ENCODE measurements around the gene C18orf63.
"Not testable (repeated sequence)": the region's sequence is repeated elsewhere in the genome, so short reads cannot be mapped to it uniquely, and the experiment has no call there.

The C18orf63 gene

DNA sequence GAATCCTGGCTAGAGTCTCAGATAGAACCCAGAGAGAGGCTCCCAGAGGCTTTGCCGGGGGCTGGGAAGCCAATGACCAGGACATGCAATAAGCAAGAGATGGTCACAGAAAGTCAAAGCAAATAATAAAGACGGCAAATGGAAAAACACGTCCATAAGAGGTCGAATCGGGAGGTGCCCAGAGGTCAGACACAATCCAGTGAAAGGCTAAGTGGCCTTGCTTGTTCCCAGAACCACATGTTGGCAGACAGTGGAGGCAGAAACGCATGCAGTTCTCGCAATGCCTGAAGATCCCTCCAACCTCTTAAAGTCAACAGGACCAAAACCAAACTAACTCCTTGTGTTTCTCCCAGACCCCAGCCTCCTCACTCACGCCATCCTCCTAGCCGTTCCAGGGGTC, 26.9 kb upstream of the C18orf63 start:
- Histone ChIP-seq H3K9me3 (ENCODE audit: control insufficient read depth, insufficient read depth, low read length) (no peaks in the 10 kb centered on the region), H3K27me3 (ENCODE audit: control insufficient read depth, insufficient read depth, low read length) (peaks cover 3% of the 10 kb centered on the region), H3K4me1 (ENCODE audit: control insufficient read depth, insufficient read depth, low read length) (peaks cover 4% of the 10 kb centered on the region), H3K36me3 (ENCODE audit: control insufficient read depth, insufficient read depth, low read length) (no peaks in the 10 kb centered on the region), H3K9ac (ENCODE audit: low read depth, low read length) (no peak overlapping the region), H3K4me3 (ENCODE audit: low read depth, low read length) (no peak overlapping the region)

DNA sequence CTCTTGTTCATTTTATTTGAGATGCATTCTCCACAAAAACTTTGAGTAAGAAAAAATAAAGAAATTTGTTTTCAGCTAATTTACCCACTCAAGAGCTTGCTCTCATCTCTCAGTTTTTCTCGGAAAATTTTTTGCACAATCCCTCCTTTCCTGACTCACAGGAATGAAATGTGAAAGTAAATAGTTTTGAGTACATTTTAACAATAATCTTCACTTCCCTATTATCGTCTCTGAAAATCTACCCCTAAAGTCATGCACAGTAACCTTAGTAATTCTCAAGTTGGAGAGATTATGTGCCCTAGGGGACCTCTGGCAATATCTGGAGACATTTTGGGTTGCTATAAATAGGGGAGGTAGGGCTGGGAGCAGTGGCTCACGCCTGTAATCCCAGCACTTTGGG, 26.5 kb upstream of the C18orf63 start:
- H3K36me3 ChIP-seq (ENCODE audit: control insufficient read depth, insufficient read depth, low read length): no peaks in the 10 kb centered on the region
- peaks cover 4% of the 10 kb centered on the region for H3K4me1 ChIP-seq (ENCODE audit: control insufficient read depth, insufficient read depth, low read length)
- no peaks in the 10 kb centered on the region for H3K9me3 ChIP-seq (ENCODE audit: control insufficient read depth, insufficient read depth, low read length)
- no peak overlapping the region for H3K9ac ChIP-seq (ENCODE audit: low read depth, low read length)
- no peak overlapping the region for H3K4me3 ChIP-seq (ENCODE audit: low read depth, low read length)
- peaks cover 3% of the 10 kb centered on the region for H3K27me3 ChIP-seq (ENCODE audit: control insufficient read depth, insufficient read depth, low read length)

DNA sequence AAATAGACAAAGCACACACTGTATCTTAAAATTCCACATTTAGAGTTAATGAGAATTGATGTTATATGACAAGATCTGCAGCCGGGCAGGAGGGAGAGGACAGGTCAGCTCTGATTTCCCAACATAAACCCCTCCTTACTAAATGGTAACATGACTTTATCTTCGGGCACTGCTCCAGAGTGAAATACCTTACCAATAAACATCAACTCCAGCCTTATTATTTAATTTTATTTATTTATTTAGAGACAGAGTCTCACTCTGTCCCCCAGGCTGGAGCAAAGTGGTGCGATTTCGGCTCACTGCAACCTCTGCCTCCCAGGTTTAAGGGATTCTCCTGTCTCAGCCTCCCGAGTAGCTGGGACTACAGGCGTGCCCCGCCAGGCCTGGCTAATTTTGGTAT, 25.6 kb upstream of the C18orf63 start:
- Histone ChIP-seq H3K4me3 (ENCODE audit: low read depth, low read length) (no peak overlapping the region), H3K27me3 (ENCODE audit: control insufficient read depth, insufficient read depth, low read length) (peaks cover 3% of the 10 kb centered on the region), H3K4me1 (ENCODE audit: control insufficient read depth, insufficient read depth, low read length) (no peaks in the 10 kb centered on the region), H3K9ac (ENCODE audit: low read depth, low read length) (no peak overlapping the region), H3K36me3 (ENCODE audit: control insufficient read depth, insufficient read depth, low read length) (no peaks in the 10 kb centered on the region), H3K9me3 (ENCODE audit: control insufficient read depth, insufficient read depth, low read length) (no peaks in the 10 kb centered on the region)

DNA sequence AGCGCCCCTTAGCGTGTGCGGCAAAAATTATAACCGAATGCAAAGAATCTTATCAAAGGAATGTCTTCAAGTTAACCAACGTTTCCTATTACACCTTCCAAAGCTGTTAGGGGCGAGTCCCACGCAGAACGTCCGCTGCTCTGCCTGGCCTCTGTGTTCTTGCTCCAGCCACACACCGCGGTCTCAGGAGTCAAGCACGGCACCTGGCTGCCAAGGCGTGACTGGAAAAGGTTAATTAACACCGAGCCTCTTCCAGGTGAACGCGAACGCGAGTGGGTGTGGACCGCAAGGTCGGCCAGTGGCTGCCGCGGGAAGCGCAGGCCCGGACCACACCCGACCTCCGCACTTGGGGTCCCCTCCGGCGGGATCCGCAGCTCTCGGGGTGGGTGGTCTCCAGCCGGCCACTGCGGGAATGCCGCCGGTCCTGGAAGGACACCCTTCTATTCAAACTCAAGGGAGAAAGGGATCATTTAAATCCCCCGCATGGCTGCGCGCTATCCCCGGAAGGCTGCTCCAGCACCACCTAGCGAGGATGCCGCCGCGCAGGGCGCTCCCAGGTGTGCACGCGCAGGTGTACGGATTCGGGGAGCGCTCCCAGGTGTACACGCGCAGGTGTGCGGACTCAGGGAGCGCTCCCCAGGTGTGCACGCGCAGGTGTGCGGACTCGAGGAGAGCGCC, 24.7 kb upstream of the C18orf63 start:
- H3K9me3 ChIP-seq (ENCODE audit: control insufficient read depth, insufficient read depth, low read length): no peaks in the 10 kb centered on the region
- H3K36me3 ChIP-seq (ENCODE audit: control insufficient read depth, insufficient read depth, low read length): no peaks in the 10 kb centered on the region
- peak overlapping the region; percentile 96 for H3K4me3 ChIP-seq (ENCODE audit: low read depth, low read length)
- H3K27me3 ChIP-seq (ENCODE audit: control insufficient read depth, insufficient read depth, low read length): peaks cover 3% of the 10 kb centered on the region
- H3K9ac ChIP-seq (ENCODE audit: low read depth, low read length): no peak overlapping the region
- no peaks in the 10 kb centered on the region for H3K4me1 ChIP-seq (ENCODE audit: control insufficient read depth, insufficient read depth, low read length)

DNA sequence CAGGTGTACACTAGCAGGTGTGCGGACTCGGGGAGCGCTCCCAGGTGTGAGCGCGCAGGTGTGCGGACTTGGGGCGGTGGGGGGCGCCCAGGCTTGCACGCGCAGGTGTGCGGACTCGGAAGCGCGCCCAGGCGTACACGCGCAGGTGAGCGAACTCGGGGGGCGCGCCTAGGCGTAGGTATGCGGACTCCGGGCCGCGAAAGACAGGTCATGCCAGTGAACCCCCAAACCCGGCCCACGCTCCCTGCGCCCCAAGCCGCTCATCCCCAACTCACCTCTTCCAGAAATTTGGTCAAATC, 24.2 kb upstream of the C18orf63 start:
- H3K9me3 ChIP-seq (ENCODE audit: control insufficient read depth, insufficient read depth, low read length): no peaks in the 10 kb centered on the region
- H3K9ac ChIP-seq (ENCODE audit: low read depth, low read length): peak overlapping the region; percentile 54
- H3K27me3 ChIP-seq (ENCODE audit: control insufficient read depth, insufficient read depth, low read length): peaks cover 3% of the 10 kb centered on the region
- peak overlapping the region; percentile 96 for H3K4me3 ChIP-seq (ENCODE audit: low read depth, low read length)
- no peaks in the 10 kb centered on the region for H3K4me1 ChIP-seq (ENCODE audit: control insufficient read depth, insufficient read depth, low read length)
- H3K36me3 ChIP-seq (ENCODE audit: control insufficient read depth, insufficient read depth, low read length): no peaks in the 10 kb centered on the region

DNA sequence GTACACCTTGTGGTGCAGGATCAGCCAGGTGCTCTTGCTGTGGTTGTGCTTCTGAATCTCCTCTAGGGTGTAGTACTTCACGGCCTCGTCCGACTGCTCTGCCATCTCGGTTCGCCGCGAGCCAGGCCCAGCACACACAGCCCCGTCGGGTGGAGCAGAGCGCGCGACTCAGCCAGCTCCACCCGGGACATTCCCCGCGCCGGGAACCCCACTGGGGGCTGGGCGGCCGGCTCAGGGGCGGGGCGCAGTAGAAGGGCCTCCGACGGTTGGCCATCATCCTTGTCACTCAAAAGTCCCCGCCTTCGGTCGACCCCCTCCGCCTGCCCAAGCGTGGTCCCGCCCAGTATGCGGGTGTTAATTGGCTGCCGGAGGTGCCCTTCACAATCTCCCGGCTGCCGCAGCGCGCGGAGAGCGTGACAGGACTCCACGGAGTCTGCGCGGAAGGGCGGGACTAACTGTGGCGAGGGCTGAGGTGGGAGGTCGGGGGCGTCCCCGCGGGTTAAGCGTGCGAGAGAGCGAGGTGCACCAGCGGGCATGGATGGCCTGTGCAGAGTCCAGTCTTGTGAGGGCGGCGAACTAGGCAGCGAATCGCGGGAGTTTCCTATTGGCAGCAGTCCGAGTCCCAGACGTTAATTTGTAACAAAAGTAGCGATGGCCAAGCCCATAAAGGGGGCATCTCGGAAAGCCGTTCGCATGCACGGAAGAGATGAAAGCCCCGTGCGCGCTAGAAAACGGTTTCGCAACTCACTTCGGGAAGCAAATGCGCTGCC, 23.7 kb upstream of the C18orf63 start, which contains the start of gene CYB5A:
CYB5A (minus strand) TSS at position 193 of the 770 bp plus-strand sequence; CDS start at position 105, 88 bp downstream.
- H3K36me3 ChIP-seq (ENCODE audit: control insufficient read depth, insufficient read depth, low read length): no peaks in the 10 kb centered on the region

DNA sequence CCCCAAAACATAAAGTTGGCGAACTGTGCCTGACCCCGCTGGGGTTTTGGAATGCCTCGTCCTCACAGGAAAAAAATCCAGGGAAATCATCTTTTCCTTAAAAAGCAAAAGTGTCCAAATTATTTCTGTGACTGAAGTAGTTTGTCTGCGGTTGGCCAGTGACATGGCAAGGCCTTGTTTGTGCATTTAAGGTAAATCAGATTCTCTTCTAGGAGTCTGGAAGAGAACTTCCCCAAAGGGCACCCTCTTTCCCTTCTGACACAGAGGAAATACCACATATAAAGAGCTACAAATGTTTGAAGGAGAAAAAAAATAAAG, 23.1 kb upstream of the C18orf63 start:
- no peaks in the 10 kb centered on the region for H3K36me3 ChIP-seq (ENCODE audit: control insufficient read depth, insufficient read depth, low read length)
- peak overlapping the region; percentile 96 for H3K4me3 ChIP-seq (ENCODE audit: low read depth, low read length)
- no peak overlapping the region for H3K9ac ChIP-seq (ENCODE audit: low read depth, low read length)
- no peaks in the 10 kb centered on the region for H3K9me3 ChIP-seq (ENCODE audit: control insufficient read depth, insufficient read depth, low read length)
- peaks cover 3% of the 10 kb centered on the region for H3K27me3 ChIP-seq (ENCODE audit: control insufficient read depth, insufficient read depth, low read length)
- H3K4me1 ChIP-seq (ENCODE audit: control insufficient read depth, insufficient read depth, low read length): no peaks in the 10 kb centered on the region

More for the DNA sequence above, 23.7 kb upstream of the C18orf63 start, which contains the start of gene CYB5A:
- Histone ChIP-seq H3K27me3 (ENCODE audit: control insufficient read depth, insufficient read depth, low read length) (peaks cover 3% of the 10 kb centered on the region), H3K4me3 (ENCODE audit: low read depth, low read length) (peak within 1 kb of the TSS; percentile 96), H3K4me1 (ENCODE audit: control insufficient read depth, insufficient read depth, low read length) (no peaks in the 10 kb centered on the region), H3K9ac (ENCODE audit: low read depth, low read length) (peak within 1 kb of the TSS; percentile 54), H3K9me3 (ENCODE audit: control insufficient read depth, insufficient read depth, low read length) (no peaks in the 10 kb centered on the region)

DNA sequence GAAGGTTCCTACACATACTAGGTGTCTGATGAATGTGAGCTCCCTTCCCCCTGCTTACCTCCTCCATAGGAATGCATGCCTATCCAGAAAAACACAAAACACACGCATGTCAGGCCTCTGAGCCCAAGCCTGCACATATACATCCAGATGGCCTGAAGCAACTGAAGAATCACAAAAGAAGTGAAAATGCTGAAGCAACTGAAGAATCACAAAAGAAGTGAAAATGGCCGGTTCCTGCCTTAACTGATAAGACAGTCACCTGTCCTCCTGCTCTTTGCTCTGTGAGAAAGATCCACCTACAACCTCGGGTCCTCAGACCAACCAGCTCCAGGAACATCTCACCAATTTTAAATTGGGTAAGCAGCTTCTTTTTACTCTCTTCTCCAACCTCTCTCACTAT, 22.7 kb upstream of the C18orf63 start:
- peak overlapping the region; percentile 96 for H3K4me3 ChIP-seq (ENCODE audit: low read depth, low read length)
- H3K27me3 ChIP-seq (ENCODE audit: control insufficient read depth, insufficient read depth, low read length); H3K4me1 ChIP-seq (ENCODE audit: control insufficient read depth, insufficient read depth, low read length); H3K9ac ChIP-seq (ENCODE audit: low read depth, low read length); H3K36me3 ChIP-seq (ENCODE audit: control insufficient read depth, insufficient read depth, low read length); H3K9me3 ChIP-seq (ENCODE audit: control insufficient read depth, insufficient read depth, low read length): not testable (repeated sequence)

DNA sequence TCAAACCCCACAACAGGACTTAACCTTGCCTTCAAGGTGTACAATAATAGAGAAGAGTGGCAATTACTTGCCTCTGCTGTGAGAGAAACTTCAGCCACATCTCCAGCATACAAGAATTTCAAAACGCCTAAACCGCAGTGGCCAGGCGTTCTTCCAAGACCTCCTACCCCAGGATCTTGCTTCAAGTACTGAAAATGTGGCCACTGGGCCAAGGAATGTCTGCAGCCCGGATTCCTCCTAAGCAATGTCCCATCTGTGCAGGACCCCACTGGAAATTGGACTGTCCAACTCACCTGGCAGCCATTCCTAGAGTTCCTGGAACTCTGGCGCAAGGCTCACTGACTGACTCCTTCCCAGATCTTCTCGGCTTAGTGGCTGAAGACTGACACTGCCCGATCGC, 21.1 kb upstream of the C18orf63 start:
- Histone ChIP-seq H3K9ac (ENCODE audit: low read depth, low read length) (no peak overlapping the region), H3K27me3 (ENCODE audit: control insufficient read depth, insufficient read depth, low read length) (peaks cover 3% of the 10 kb centered on the region), H3K4me1 (ENCODE audit: control insufficient read depth, insufficient read depth, low read length) (no peaks in the 10 kb centered on the region), H3K36me3 (ENCODE audit: control insufficient read depth, insufficient read depth, low read length) (no peaks in the 10 kb centered on the region), H3K9me3 (ENCODE audit: control insufficient read depth, insufficient read depth, low read length) (no peaks in the 10 kb centered on the region), H3K4me3 (ENCODE audit: low read depth, low read length) (no peak overlapping the region)

DNA sequence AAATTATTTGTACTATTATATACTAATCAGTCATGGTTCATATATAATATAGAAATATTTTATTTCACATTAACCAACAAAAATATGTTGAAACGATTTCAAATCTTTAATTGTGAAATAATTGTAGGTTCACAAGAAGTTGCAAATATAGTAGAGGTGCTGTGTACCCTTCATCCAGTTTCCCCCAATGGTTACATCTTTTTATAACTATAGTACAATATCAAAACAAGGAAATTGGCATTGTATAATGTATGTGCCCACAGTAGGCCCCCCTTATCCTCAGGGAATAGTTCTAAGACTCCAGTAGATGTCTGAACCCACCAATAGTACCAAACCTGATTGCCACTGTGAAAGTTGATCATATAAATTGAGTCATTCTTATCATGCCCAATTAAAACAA, 16.5 kb upstream of the C18orf63 start:
- H3K9me3 ChIP-seq (ENCODE audit: control insufficient read depth, insufficient read depth, low read length): no peaks in the 10 kb centered on the region
- no peaks in the 10 kb centered on the region for H3K27me3 ChIP-seq (ENCODE audit: control insufficient read depth, insufficient read depth, low read length)
- H3K4me3 ChIP-seq (ENCODE audit: low read depth, low read length): no peak overlapping the region
- no peaks in the 10 kb centered on the region for H3K4me1 ChIP-seq (ENCODE audit: control insufficient read depth, insufficient read depth, low read length)
- no peaks in the 10 kb centered on the region for H3K36me3 ChIP-seq (ENCODE audit: control insufficient read depth, insufficient read depth, low read length)
- H3K9ac ChIP-seq (ENCODE audit: low read depth, low read length): no peak overlapping the region

DNA sequence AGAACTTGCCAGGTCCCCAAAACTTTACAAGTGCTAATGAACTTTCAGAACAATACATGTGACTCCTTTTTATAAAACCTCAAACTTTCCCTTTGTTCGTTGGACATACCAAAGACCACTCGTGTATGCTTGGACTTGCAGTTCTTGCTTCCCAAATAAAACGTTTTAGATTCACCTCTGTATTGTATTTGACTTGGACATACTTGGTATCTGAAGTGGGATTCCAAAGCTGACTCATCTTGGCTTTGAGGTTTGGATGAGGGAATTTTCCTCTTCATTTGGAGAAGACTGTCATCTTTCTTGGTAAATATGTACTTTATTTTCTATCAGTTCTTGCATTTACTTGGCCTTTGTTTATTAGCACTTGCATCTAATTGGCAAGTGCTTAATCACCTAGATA, 15.9 kb upstream of the C18orf63 start:
- H3K36me3 ChIP-seq (ENCODE audit: control insufficient read depth, insufficient read depth, low read length): no peaks in the 10 kb centered on the region

DNA sequence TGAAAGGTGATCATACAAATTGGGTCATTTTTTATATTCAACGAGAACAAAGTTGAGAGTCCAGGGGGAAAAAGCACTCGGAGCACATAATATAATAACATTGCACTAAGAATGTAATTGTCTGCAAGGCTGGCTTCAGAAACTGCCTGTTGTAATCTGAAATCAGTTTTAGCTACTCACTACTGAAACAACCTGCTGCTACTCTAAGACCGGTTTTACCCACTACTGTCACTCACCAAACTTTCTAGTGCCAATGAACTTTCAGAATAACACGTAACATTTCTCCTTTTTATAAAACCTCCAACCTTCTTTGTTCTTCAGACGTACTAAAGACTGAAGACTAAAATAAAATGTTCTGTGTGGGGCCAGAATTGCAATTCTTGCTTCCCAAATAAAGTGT, 12.3 kb upstream of the C18orf63 start:
- Histone ChIP-seq H3K27me3 (ENCODE audit: control insufficient read depth, insufficient read depth, low read length) (no peaks in the 10 kb centered on the region), H3K4me1 (ENCODE audit: control insufficient read depth, insufficient read depth, low read length) (no peaks in the 10 kb centered on the region), H3K9me3 (ENCODE audit: control insufficient read depth, insufficient read depth, low read length) (no peaks in the 10 kb centered on the region), H3K36me3 (ENCODE audit: control insufficient read depth, insufficient read depth, low read length) (no peaks in the 10 kb centered on the region), H3K4me3 (ENCODE audit: low read depth, low read length) (no peak overlapping the region), H3K9ac (ENCODE audit: low read depth, low read length) (no peak overlapping the region)

More for the DNA sequence above, 15.9 kb upstream of the C18orf63 start:
- no peaks in the 10 kb centered on the region for H3K27me3 ChIP-seq (ENCODE audit: control insufficient read depth, insufficient read depth, low read length)
- no peaks in the 10 kb centered on the region for H3K4me1 ChIP-seq (ENCODE audit: control insufficient read depth, insufficient read depth, low read length)
- no peak overlapping the region for H3K4me3 ChIP-seq (ENCODE audit: low read depth, low read length)
- no peak overlapping the region for H3K9ac ChIP-seq (ENCODE audit: low read depth, low read length)
- no peaks in the 10 kb centered on the region for H3K9me3 ChIP-seq (ENCODE audit: control insufficient read depth, insufficient read depth, low read length)
